ENCODE results near the gene MMP14. TPM values are rescaled to one million over a fixed set of nuclear protein-coding genes. Genes with fewer than 3 reads are reported as not detected.

Gene MMP14
- total RNA-seq, 1 experiment from 2014 or later, result 57.2 TPM

DNA sequence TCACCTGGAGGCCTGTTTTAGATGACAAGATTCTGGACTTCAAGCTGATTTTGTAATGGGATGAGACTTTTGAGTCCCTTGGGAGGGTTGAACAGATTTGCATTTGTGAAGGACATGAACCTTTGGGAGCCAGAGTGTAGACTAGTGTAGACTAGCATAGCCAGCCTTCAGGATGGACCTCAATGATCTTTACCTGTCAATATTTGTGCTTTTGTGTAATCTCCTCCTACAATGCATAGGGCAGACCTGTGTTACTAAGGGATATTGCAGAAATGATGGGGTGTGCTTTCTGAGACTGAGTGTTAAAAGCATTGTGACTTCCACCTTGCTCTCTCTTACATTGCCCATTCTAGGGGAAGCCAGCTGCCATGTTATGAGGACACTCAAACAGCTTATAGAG, 25.3 kb downstream of the MMP14 start:
- CTCF ChIA-PET, result interaction anchor here (0.6 kb wide), 1 partner anchor 49 kb away, joined by 3 read pairs; no protein-coding TSS in a partner anchor
- no TSS peak for BruUV-seq (replicated peaks)
- Mint-ChIP-seq H3K9me3 (ENCODE audit: unreplicated experiment) (no peaks in the 10 kb centered on the region), H3K4me3 (ENCODE audit: unreplicated experiment) (no peak overlapping the region), H3K27ac (ENCODE audit: unreplicated experiment) (no peak overlapping the region), H3K36me3 (ENCODE audit: insufficient read depth, unreplicated experiment) (no peaks in the 10 kb centered on the region), H3K4me1 (ENCODE audit: low read depth, unreplicated experiment) (no peaks in the 10 kb centered on the region), H3K27me3 (ENCODE audit: insufficient read depth, unreplicated experiment) (no peaks in the 10 kb centered on the region)
- intact Hi-C loops (cut with micrococcal nuclease; ENCODE audit: unreplicated experiment), result no loop called here
- Histone ChIP-seq H3K4me1 (no peaks in the 10 kb centered on the region), H3K9me3 (no peaks in the 10 kb centered on the region), H3K27me3 (replicated peaks; ENCODE audit: control insufficient read depth, insufficient read depth, low read length) (no peaks in the 10 kb centered on the region), H3K36me3 (ENCODE audit: control insufficient read depth, insufficient read depth, low read length) (no peaks in the 10 kb centered on the region), H3K4me3 (ENCODE audit: low read depth, low read length) (no peak overlapping the region)
- TF ChIP-seq CTCF (IDR thresholded peaks at IDR 0.05; ENCODE audit: insufficient read depth in 1 of 2, low read depth in 1 of 2, low read length in 1 of 2, severe bottlenecking in 1 of 2, unreplicated experiment in 1 of 2), result no peak
- POLR2A ChIA-PET, result no interaction called here
- DNase-seq, result no peak

DNA sequence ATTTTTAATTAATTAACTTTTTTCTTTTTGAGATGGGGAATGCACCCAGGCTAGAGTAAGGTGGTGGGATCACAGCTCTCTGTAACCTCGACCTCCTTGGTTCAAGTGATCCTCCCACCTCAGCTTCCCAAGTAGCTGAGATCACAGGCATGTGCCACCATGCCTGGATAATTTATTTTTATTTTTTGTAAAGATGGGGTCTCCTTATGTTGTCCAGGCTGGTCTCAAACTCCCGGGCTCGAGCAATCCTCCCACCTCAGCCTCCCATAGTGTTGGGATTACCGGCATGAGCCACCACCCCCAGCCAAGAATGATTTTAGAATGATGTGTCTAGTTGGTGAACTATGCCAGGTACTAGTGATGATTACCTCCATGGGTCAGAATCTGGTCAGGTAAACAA, 28.6 kb downstream of the MMP14 start:
- Mint-ChIP-seq H3K4me1 (ENCODE audit: low read depth, unreplicated experiment) (no peaks in the 10 kb centered on the region), H3K27ac (ENCODE audit: unreplicated experiment) (no peak overlapping the region), H3K4me3 (ENCODE audit: unreplicated experiment) (no peak overlapping the region), H3K9me3 (ENCODE audit: unreplicated experiment) (no peaks in the 10 kb centered on the region), H3K27me3 (ENCODE audit: insufficient read depth, unreplicated experiment) (no peaks in the 10 kb centered on the region), H3K36me3 (ENCODE audit: insufficient read depth, unreplicated experiment) (no peaks in the 10 kb centered on the region)
- CTCF ChIA-PET, result no interaction called here
- H3K4me3 ChIP-seq (ENCODE audit: low read depth, low read length), result no peak overlapping the region
- no peaks in the 10 kb centered on the region for H3K9me3 ChIP-seq
- intact Hi-C loops (cut with micrococcal nuclease; ENCODE audit: unreplicated experiment), result no loop called here
- no peak for DNase-seq
- BruUV-seq (replicated peaks), result no TSS peak
- no peaks in the 10 kb centered on the region for H3K27me3 ChIP-seq (replicated peaks; ENCODE audit: control insufficient read depth, insufficient read depth, low read length)
- H3K36me3 ChIP-seq (ENCODE audit: control insufficient read depth, insufficient read depth, low read length), result no peaks in the 10 kb centered on the region
- H3K4me1 ChIP-seq, result no peaks in the 10 kb centered on the region
- POLR2A ChIA-PET, result no interaction called here
- TF ChIP-seq CTCF (IDR thresholded peaks at IDR 0.05; ENCODE audit: insufficient read depth in 1 of 2, low read depth in 1 of 2, low read length in 1 of 2, severe bottlenecking in 1 of 2, unreplicated experiment in 1 of 2), result no peak

DNA sequence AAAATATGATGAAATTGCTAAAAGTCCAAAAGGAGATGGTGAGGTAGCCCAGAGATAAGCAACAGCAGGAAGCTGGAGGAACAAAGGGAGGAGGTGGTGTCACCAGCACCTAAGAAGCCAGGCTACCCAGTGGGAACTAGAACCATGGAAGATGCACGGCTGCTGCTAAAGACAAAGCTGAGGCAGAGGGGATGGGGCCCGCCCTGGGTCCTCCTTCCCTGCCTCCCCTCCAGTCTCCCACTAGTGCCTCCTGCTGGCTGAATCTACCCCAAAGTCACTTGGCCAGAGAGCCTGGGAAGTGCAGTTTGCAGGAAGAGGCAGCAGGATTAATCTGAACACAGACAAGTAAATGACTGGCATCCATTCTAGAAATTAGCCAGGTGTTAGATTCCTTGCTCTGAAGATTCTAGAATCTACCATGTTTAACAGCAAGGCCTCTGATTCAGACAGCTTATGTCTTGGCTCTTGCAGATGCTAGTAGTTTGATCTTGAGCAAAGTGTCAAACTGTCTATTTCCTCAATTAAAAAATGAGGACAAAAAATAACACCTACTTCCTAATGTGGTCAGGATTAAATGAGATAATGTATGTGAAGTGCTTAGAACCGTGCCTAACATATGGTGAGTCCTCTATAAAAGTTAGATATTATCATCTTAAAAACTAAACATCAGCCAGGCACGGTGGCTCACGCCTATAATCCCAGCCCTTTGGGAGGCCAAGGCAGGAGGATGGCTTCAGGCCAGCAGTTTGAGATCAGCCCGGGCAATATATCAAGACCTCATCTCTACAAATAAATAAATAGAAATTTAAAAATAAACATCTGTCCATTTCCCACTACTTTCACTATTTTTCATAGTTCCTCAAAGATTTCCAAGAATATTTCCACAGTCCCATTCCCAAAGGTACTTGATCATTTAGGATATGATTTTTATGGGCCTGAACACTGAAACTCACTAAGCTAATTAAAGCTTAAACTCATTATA, 29.3 kb downstream of the MMP14 start:
- Mint-ChIP-seq H3K9me3 (ENCODE audit: unreplicated experiment) (no peaks in the 10 kb centered on the region), H3K27ac (ENCODE audit: unreplicated experiment) (no peak overlapping the region), H3K36me3 (ENCODE audit: insufficient read depth, unreplicated experiment) (no peaks in the 10 kb centered on the region), H3K27me3 (ENCODE audit: insufficient read depth, unreplicated experiment) (no peaks in the 10 kb centered on the region), H3K4me3 (ENCODE audit: unreplicated experiment) (no peak overlapping the region), H3K4me1 (ENCODE audit: low read depth, unreplicated experiment) (no peaks in the 10 kb centered on the region)
- POLR2A ChIA-PET, result no interaction called here
- no peaks in the 10 kb centered on the region for H3K9me3 ChIP-seq
- H3K4me1 ChIP-seq, result peaks cover 6% of the 10 kb centered on the region; the same call in 1 of the 2 replicates
- H3K4me3 ChIP-seq (ENCODE audit: low read depth, low read length), result no peak overlapping the region
- H3K27me3 ChIP-seq (replicated peaks; ENCODE audit: control insufficient read depth, insufficient read depth, low read length), result no peaks in the 10 kb centered on the region
- BruUV-seq (replicated peaks), result no TSS peak
- no peaks in the 10 kb centered on the region for H3K36me3 ChIP-seq (ENCODE audit: control insufficient read depth, insufficient read depth, low read length)
- intact Hi-C loops (cut with micrococcal nuclease; ENCODE audit: unreplicated experiment), result no loop called here
- peak in 1 of 2 experiments; percentile 19 for DNase-seq
- CTCF ChIA-PET, result no interaction called here
- TF ChIP-seq CTCF (IDR thresholded peaks at IDR 0.05; ENCODE audit: insufficient read depth in 1 of 2, low read depth in 1 of 2, low read length in 1 of 2, severe bottlenecking in 1 of 2, unreplicated experiment in 1 of 2), result no peak

Measured in Caco-2 (cell line).